Activated T-cell treated with anti-CD3 and anti-CD28 coated beads for 1 hour (primary cell): Measurements from ENCODE around the gene E2F4.
A peak's percentile ranks its signal among the peaks of the same experiment; 100 is the strongest.

ENCODE experiments used
- DNase-seq: peaks from one replicate; pipeline ENCODE4 v3.0.0-alpha.2; 2020; ENCODE audit warnings: low read depth

E2F4 gene

GRCh38 chr16:67173808-67174705 is 17.9 kb upstream of the E2F4 start:
- DNase-seq = peak; percentile 51

- DNase-seq = no peak
These were observed 17.2 kb upstream of the E2F4 start for GRCh38 chr16:67174706-67175231.

GRCh38 chr16:67176662-67177061 is 15.3 kb upstream of the E2F4 start:
- no peak for DNase-seq

- DNase-seq = no peak
These were observed 13.9 kb upstream of the E2F4 start for GRCh38 chr16:67177743-67178699.

- DNase-seq = no peak
These were observed 12.4 kb upstream of the E2F4 start for GRCh38 chr16:67179421-67180080.

- DNase-seq = no peak
These were observed 11.8 kb upstream of the E2F4 start for GRCh38 chr16:67180166-67180565.

- DNase-seq = no peak
These were observed 10.6 kb upstream of the E2F4 start for GRCh38 chr16:67181346-67181745.

- no peak for DNase-seq
These were observed 9.7 kb upstream of the E2F4 start for GRCh38 chr16:67182288-67182687.

- no peak for DNase-seq
These were observed 8.7 kb upstream of the E2F4 start for GRCh38 chr16:67183284-67183626.

- DNase-seq = peak; percentile 87
These were observed 8.1 kb upstream of the E2F4 start, which contains the start of gene MATCAP1 for GRCh38 chr16:67183627-67184452. MATCAP1 (minus strand) TSS chr16:67183963; CDS start chr16:67180610, 3,353 bp downstream.

GRCh38 chr16:67184453-67184994 is 7.4 kb upstream of the E2F4 start:
- no peak for DNase-seq

- peak; percentile 84 for DNase-seq
These were observed 6.8 kb upstream of the E2F4 start for GRCh38 chr16:67184995-67185650.

GRCh38 chr16:67185651-67186134 is 6.3 kb upstream of the E2F4 start:
- no peak for DNase-seq

GRCh38 chr16:67186550-67186950 is 5.4 kb upstream of the E2F4 start:
- no peak for DNase-seq

- no peak for DNase-seq
These were observed 4.6 kb upstream of the E2F4 start for GRCh38 chr16:67187175-67187890.

GRCh38 chr16:67188323-67188722 is 3.6 kb upstream of the E2F4 start:
- no peak for DNase-seq

- no peak for DNase-seq
These were observed 3.2 kb upstream of the E2F4 start for GRCh38 chr16:67188798-67189197.

GRCh38 chr16:67190041-67190440 is 1.9 kb upstream of the E2F4 start, which contains the start of gene EXOC3L1:
EXOC3L1 (minus strand) TSS chr16:67190136; CDS start chr16:67189676, 460 bp downstream.
- DNase-seq = no peak
